ENCODE data around the gene COL15A1.

GRCh38 chr9:98973171-98973570, 29.5 kb downstream of the COL15A1 start:
- no peak for TF ChIP-seq POU5F1 (IDR thresholded peaks at IDR 0.05; ENCODE audit: low read depth, low read length)
- no peak for TF ChIP-seq TAF7 (optimal IDR thresholded peaks at IDR 0.05; ENCODE audit: borderline replicate concordance, low read depth, low read length)

Data from H1 (cell line).